ENCODE data around the gene KIAA1586. TPM values are rescaled to one million over a fixed set of nuclear protein-coding genes. Genes with fewer than 3 reads are reported as not detected.
"Not testable (repeated sequence)": the region's sequence is repeated elsewhere in the genome, so short reads cannot be mapped to it uniquely, and the experiment has no call there.

KIAA1586 gene
- total RNA-seq, 1 experiment from 2014 or later = 16.1 TPM

DNA sequence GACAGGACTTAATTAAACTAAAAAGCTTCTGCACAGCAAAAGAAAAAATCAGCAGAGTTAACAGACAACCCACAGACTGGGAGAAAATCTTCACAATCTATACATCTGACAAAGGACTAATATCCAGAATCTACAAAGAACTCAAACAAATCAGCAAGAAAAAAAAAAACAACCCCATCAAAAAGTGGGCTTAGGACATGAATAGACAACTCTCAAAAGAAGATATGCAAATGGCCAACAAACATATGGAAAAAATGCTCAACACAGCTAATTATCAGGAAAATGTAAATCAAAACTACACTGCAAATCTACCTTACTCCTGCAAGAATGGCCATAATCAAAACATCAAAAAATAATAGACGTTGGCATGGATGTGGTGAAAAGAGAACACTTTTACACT, 2.4 kb upstream of the KIAA1586 start:
- DNase-seq (ENCODE audit: low read depth) = not testable (repeated sequence)

DNA sequence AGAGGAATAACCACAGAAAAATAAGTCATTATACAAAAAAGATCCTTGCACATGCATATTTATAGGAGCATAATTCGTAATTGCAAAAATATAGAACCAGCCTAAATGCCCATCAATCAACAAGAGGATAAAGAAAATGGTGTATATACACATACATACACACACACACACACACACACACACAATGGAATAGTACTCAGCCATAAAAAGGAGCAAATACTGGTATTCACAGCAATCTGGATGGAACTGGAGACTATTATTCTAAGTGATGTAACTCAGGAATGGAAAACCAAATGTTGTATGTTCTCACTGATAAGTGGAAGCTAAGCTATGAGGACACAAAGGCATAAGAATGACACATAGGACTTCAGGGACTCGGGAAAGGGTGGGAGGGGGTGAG, 1.9 kb upstream of the KIAA1586 start:
- no peak for DNase-seq (ENCODE audit: low read depth)

DNA sequence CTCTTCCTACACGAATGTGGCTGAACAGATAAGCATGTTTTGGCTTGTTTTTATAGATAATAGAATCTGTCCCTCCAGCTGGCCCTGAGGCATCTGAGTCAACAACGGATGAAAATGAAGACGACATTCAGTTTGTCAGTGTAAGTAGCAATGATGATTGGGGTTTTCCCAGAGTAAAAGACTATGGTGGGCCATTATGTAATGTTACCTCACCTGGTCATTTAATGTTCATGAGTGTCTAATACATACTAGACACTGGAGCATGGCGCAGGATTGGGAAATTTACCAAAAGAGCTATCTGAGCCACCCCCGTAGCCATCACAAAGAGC, 728 bp downstream of the KIAA1586 start:
- DNase-seq (ENCODE audit: low read depth) = not testable (repeated sequence)

DNA sequence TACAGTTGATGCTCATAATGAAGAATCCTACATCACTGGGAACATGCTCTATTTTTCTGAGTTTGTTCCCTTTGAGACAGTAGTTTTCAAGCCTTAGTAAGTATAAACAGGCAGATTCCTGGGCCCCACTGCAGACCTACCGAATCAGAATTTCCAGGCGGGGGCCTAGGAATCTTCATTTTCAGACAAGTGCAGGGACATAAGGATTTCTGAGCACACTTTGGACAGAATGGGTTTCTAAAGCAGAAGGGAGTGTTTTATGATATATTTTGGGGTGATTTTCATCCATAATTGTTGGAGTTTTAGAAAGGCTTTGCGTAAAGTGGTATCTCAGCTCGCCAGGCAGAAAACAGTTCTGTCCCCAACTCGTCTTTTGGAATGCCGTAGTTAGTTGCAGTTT, 1.4 kb downstream of the KIAA1586 start:
- DNase-seq (ENCODE audit: low read depth) = not testable (repeated sequence)

DNA sequence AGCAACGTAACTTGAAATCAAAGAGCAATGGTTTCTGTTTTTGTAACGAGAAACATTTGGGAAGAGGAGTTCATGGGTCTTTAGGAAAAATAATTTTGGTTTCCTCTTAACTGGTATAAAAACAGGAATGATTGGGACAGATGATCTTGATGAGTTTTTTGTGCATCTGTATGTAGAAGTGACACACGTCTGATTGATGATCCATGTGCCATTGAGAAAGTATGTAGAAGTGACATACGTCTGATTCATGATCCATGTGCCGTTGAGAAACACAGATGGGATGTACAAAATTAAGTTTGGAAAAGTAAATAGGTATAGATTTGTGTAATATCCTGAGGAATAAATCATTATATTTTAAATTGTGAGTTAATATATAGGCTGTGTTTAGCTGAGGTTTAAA, 2.1 kb downstream of the KIAA1586 start:
- DNase-seq (ENCODE audit: low read depth) = peak; percentile 19

DNA sequence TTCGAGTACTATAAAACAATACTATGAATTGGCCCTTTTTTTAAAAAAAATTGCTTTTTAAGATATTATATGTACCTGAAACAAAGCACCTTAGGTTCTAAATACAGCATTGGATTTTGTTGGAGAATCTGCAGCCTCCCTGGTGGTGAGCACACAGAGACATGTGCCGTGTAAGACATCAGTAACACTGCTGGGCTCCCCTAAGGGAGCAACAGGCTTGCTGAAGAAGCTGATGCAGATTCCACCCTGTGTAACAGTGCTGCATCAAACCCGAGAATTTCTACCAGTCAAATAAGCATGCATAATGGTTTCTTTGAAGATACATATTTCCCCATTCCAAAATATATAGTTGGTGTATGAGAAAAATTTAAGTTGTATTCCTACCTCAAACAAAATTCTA, 17.4 kb downstream of the KIAA1586 start:
- DNase-seq (ENCODE audit: low read depth) = no peak

GRCh38 chr6:57064809-57065208, 18.3 kb downstream of the KIAA1586 start:
- DNase-seq (ENCODE audit: low read depth) = no peak

DNA sequence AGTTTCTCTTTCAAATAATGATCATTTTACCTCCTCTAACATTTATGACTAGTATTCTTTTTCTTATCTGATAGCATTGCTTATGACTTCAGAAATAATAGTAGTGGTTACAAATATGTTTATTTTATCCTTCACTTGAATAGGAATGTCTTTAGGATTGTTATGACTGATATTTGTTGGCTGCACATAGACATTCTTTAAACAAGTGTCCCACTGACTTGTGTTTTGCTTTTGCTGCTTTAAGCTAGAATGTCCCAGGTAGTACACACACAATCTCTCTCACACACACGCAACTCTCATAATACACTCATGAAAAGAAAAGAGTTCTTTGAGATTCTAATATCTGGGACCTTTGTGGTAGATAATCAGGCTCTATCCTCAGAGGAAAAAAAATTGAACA, 21.6 kb downstream of the KIAA1586 start:
- DNase-seq (ENCODE audit: low read depth) = no peak

GRCh38 chr6:57069228-57069627, 22.7 kb downstream of the KIAA1586 start:
- DNase-seq (ENCODE audit: low read depth) = no peak

GRCh38 chr6:57069920-57070331, 23.4 kb downstream of the KIAA1586 start:
- DNase-seq (ENCODE audit: low read depth) = no peak

GRCh38 chr6:57072108-57072507, 25.6 kb downstream of the KIAA1586 start:
- DNase-seq (ENCODE audit: low read depth) = peak; percentile 17

GRCh38 chr6:57074383-57074782, 27.9 kb downstream of the KIAA1586 start:
- no peak for DNase-seq (ENCODE audit: low read depth)

GRCh38 chr6:57075092-57075491, 28.6 kb downstream of the KIAA1586 start:
- DNase-seq (ENCODE audit: low read depth) = no peak

GRCh38 chr6:57078531-57079207, 32.2 kb downstream of the KIAA1586 start:
- no peak for DNase-seq (ENCODE audit: low read depth)

DNA sequence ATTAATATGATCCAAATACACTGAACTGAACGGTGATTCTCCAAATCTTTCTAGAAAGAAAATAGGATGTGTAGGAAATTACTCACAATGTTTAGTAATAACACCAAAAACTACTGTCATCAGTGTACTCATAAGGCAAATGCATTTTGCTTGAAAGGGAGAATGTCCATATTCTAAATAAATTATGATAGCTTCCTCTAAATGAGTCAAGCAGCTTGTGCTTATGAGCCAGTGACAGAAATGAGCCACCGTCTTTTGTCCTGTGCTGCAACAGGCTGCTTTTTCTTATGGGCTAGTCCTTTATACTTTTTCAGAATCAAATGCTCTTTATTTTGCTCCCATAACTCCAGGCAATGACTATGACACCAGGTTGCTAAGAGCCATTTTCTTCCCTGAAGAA, 39.0 kb downstream of the KIAA1586 start:
- DNase-seq (ENCODE audit: low read depth) = no peak

GRCh38 chr6:57086843-57087242, 40.4 kb downstream of the KIAA1586 start:
- no peak for DNase-seq (ENCODE audit: low read depth)

- no peak for DNase-seq (ENCODE audit: low read depth)
Measured at GRCh38 chr6:57087916-57088315, 41.4 kb downstream of the KIAA1586 start.

- no peak for DNase-seq (ENCODE audit: low read depth)
Measured at GRCh38 chr6:57089265-57089664, 42.8 kb downstream of the KIAA1586 start.

- DNase-seq (ENCODE audit: low read depth) = peak; percentile 98
Measured at GRCh38 chr6:57089687-57090457, 43.4 kb downstream of the KIAA1586 start, which contains the start of gene ZNF451. TSS of gene ZNF451 (plus strand) at chr6:57090188. CDS start at chr6:57090254, 66 bp downstream.

- DNase-seq (ENCODE audit: low read depth) = not testable (repeated sequence)
Measured at GRCh38 chr6:57090458-57091067, 44.1 kb downstream of the KIAA1586 start.

- DNase-seq (ENCODE audit: low read depth) = not testable (repeated sequence)
Measured at GRCh38 chr6:57091375-57091774, 44.9 kb downstream of the KIAA1586 start.

GRCh38 chr6:57094689-57095088, 48.2 kb downstream of the KIAA1586 start:
- no peak for DNase-seq (ENCODE audit: low read depth)

DNA sequence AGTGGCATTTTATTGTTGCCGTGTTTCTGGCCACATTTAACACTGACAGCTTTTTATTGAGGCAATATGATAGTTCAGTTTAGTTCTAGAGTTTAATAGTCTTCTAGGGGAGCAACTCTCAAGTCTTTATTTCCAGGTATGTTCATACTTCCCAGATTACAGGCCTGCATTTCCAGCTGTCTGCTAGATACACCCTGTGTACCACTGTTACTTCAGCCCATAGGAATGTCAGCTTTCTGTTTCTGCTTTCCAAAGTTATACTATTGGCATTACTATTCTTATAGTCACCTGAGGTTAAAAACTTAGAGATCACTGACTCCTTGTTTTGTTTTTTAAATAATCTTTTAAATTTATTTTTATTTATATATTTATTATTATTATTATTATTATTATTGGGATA, 51.1 kb downstream of the KIAA1586 start:
- DNase-seq (ENCODE audit: low read depth) = peak; percentile 28

Measured in LHCN-M2 (cell line).